ENCODE measurements around the gene HIP1. TPM values are rescaled to one million over a fixed set of nuclear protein-coding genes. Genes with fewer than 3 reads are reported as not detected.

The HIP1 gene
- total and polyA plus RNA-seq, 9 of the 15 experiments (the other 6 are each of a cell fraction or from before 2014, with no cell fraction given): 2.4 to 13.7 (median 9.5) TPM

DNA sequence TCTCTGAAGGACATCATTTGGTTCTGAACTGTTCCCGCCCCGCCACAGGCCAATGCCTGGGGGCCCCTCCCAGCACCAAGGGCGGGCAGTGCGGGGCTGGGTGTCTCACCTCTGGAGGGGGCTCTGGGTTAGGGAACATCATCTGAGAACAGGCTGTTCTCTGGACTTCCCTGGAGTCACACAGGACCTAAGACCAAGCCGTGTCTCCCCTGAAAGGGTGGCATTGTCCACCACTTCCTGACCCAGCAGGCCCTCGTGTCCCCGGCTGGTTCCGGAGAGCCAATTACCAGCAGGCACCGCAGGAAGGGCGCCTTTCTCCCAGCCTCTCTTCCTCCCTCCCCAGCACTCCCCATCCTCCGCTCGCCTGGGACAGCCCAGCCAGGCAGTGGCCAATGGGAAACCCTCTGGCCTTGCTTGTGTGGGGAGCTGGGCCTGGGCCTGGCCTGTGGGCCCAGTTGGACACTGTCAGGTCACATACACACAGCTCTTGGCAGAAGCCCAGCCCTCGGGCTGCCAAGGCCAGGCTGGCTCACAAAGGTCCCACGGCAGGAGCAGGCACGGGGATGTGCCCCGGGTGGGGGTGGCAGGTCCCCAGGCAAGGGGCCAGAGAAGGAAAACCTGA lies 127.1 kb downstream of the HIP1 start (continued):
- TF ChIP-seq, protein P1, sequence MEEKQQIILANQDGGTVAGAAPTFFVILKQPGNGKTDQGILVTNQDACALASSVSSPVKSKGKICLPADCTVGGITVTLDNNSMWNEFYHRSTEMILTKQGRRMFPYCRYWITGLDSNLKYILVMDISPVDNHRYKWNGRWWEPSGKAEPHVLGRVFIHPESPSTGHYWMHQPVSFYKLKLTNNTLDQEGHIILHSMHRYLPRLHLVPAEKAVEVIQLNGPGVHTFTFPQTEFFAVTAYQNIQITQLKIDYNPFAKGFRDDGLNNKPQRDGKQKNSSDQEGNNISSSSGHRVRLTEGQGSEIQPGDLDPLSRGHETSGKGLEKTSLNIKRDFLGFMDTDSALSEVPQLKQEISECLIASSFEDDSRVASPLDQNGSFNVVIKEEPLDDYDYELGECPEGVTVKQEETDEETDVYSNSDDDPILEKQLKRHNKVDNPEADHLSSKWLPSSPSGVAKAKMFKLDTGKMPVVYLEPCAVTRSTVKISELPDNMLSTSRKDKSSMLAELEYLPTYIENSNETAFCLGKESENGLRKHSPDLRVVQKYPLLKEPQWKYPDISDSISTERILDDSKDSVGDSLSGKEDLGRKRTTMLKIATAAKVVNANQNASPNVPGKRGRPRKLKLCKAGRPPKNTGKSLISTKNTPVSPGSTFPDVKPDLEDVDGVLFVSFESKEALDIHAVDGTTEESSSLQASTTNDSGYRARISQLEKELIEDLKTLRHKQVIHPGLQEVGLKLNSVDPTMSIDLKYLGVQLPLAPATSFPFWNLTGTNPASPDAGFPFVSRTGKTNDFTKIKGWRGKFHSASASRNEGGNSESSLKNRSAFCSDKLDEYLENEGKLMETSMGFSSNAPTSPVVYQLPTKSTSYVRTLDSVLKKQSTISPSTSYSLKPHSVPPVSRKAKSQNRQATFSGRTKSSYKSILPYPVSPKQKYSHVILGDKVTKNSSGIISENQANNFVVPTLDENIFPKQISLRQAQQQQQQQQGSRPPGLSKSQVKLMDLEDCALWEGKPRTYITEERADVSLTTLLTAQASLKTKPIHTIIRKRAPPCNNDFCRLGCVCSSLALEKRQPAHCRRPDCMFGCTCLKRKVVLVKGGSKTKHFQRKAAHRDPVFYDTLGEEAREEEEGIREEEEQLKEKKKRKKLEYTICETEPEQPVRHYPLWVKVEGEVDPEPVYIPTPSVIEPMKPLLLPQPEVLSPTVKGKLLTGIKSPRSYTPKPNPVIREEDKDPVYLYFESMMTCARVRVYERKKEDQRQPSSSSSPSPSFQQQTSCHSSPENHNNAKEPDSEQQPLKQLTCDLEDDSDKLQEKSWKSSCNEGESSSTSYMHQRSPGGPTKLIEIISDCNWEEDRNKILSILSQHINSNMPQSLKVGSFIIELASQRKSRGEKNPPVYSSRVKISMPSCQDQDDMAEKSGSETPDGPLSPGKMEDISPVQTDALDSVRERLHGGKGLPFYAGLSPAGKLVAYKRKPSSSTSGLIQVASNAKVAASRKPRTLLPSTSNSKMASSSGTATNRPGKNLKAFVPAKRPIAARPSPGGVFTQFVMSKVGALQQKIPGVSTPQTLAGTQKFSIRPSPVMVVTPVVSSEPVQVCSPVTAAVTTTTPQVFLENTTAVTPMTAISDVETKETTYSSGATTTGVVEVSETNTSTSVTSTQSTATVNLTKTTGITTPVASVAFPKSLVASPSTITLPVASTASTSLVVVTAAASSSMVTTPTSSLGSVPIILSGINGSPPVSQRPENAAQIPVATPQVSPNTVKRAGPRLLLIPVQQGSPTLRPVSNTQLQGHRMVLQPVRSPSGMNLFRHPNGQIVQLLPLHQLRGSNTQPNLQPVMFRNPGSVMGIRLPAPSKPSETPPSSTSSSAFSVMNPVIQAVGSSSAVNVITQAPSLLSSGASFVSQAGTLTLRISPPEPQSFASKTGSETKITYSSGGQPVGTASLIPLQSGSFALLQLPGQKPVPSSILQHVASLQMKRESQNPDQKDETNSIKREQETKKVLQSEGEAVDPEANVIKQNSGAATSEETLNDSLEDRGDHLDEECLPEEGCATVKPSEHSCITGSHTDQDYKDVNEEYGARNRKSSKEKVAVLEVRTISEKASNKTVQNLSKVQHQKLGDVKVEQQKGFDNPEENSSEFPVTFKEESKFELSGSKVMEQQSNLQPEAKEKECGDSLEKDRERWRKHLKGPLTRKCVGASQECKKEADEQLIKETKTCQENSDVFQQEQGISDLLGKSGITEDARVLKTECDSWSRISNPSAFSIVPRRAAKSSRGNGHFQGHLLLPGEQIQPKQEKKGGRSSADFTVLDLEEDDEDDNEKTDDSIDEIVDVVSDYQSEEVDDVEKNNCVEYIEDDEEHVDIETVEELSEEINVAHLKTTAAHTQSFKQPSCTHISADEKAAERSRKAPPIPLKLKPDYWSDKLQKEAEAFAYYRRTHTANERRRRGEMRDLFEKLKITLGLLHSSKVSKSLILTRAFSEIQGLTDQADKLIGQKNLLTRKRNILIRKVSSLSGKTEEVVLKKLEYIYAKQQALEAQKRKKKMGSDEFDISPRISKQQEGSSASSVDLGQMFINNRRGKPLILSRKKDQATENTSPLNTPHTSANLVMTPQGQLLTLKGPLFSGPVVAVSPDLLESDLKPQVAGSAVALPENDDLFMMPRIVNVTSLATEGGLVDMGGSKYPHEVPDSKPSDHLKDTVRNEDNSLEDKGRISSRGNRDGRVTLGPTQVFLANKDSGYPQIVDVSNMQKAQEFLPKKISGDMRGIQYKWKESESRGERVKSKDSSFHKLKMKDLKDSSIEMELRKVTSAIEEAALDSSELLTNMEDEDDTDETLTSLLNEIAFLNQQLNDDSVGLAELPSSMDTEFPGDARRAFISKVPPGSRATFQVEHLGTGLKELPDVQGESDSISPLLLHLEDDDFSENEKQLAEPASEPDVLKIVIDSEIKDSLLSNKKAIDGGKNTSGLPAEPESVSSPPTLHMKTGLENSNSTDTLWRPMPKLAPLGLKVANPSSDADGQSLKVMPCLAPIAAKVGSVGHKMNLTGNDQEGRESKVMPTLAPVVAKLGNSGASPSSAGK (IDR thresholded peaks at IDR 0.05): no peak
- TF ChIP-seq EHMT2 (IDR thresholded peaks at IDR 0.05) (no peak), HDAC2 (IDR thresholded peaks at IDR 0.05) (no peak), ZSCAN32 (CRISPR knock-in tag; IDR thresholded peaks at IDR 0.05) (no peak)
- TF ChIP-seq, protein P2, sequence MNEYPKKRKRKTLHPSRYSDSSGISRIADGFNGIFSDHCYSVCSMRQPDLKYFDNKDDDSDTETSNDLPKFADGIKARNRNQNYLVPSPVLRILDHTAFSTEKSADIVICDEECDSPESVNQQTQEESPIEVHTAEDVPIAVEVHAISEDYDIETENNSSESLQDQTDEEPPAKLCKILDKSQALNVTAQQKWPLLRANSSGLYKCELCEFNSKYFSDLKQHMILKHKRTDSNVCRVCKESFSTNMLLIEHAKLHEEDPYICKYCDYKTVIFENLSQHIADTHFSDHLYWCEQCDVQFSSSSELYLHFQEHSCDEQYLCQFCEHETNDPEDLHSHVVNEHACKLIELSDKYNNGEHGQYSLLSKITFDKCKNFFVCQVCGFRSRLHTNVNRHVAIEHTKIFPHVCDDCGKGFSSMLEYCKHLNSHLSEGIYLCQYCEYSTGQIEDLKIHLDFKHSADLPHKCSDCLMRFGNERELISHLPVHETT (CRISPR knock-in tag; conservative IDR thresholded peaks at IDR 0.05 in 1 of 2, IDR thresholded peaks at IDR 0.05 in 1 of 2): no peak
- TF ChIP-seq, protein P3, sequence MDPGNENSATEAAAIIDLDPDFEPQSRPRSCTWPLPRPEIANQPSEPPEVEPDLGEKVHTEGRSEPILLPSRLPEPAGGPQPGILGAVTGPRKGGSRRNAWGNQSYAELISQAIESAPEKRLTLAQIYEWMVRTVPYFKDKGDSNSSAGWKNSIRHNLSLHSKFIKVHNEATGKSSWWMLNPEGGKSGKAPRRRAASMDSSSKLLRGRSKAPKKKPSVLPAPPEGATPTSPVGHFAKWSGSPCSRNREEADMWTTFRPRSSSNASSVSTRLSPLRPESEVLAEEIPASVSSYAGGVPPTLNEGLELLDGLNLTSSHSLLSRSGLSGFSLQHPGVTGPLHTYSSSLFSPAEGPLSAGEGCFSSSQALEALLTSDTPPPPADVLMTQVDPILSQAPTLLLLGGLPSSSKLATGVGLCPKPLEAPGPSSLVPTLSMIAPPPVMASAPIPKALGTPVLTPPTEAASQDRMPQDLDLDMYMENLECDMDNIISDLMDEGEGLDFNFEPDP (CRISPR knock-in tag; IDR thresholded peaks at IDR 0.05): no peak
